ENCODE measurements around the gene ZNF281.
"Not testable (repeated sequence)": the region's sequence is repeated elsewhere in the genome, so short reads cannot be mapped to it uniquely, and the experiment has no call there.

Gene ZNF281

DNA sequence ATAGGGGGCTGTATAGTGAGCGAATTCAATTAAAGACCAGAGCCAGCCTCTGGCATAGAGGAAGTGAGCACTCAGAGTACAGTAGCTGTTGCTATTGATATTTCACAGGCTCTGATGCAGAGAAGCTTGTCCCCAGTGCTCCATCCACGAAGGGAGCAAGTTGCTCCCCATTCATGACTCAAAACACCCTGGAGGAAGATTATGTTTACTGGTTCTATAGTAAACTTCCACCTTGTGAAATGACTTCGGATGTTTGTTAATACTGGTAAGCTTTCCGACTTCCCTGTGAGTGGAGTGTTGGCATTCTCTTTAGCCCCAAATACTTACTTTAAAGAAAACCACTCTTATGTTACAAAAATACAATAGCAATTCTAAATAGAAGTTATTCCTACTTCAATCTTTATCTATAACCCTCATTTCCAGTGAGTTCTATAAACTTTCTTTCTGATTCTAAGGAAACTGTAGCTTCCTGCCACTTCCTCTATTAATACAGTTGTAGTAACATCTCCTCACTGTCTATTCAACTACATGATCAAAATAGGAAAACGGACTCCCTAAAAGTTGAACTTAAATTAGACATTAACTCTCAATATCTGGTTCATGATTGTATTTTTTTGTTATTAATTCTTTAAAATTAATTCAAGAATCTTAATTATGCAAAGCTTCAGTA, 46.4 kb downstream of the ZNF281 start:
- DNase-seq = peak; percentile 53 to 55

DNA sequence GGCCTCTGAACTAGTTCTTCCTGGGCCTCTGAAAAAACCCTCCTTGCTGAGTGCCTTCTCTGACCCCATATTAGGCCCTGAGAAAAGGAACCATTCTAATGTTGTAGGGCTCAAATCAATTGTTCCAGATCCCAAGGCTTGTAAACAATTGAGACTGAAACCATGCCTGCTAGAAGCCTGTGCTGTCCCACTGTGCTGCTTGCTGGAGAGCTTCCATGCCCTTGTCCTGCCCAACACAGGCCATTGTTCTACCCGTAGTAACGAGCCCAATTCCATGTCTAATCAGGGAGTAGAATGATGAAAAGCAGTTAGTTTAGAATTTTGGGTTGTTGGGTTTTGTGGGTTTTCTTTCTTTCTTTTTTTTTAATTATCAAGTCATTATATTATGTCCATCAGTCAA, 47.4 kb downstream of the ZNF281 start:
- DNase-seq = no peak

DNA sequence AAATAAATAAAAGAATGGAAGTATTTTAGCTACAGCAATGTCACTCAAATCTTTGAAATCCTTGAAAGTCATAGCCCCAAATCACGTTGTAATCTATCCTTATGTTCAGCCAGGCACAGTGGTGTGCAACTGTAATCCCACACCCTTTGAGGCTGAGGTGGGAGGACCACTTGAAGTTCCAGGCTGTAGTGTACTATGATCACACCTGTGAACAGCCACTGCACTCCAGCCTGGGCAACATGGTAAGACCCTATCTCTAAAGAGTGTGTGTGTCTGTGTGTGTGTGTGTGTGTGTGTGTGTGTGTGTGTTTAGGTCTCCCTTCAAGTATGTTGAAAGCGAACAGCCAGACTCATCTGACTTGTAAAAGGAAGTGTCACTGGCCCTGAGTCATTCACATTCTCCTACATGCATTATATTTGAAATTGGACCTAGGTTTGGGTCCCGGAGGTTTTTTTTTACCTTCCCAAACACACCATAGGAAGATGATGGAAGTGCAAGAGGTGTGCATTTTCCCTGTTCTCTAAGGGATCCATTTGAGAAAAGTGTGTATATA, 50.1 kb downstream of the ZNF281 start:
- peak; percentile 30 to 36 for DNase-seq

DNA sequence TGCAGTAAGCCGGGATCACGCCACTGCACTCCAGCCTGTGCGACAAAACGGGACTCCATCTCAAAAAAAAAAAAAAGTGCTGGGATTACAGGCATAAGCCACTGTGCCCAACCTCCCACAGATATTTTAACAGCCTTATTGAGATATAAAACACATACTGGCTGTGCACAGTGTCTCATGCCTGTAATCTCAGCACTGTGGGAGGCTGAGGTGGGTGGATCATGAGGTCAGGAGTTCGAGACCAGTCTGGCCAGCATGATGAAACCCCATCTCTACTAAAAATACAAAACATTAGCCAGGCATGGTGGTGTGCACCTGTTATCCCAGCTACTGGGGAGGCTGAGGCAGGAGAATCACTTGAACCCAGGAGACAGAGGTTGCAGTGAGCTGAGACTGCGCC, 51.9 kb downstream of the ZNF281 start:
- DNase-seq = not testable (repeated sequence)

DNA sequence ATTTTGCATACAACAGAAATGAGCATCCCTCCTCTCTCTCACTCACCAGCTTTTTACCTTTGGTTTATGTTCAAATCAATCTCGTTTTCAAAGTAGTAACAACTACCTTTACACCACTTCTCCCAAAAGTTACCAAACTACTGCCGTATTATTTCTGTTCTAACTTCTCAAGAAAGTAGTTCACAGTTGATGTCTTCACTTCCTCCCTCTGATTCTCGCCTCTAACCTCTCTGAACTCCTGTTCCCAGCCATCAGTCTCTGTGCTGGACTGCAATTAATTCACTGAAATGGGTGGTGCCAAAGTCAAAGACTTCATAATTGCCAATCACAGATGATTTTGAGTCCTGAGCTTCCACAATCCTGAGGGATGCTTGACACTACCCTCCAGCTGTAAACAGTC, 54.0 kb downstream of the ZNF281 start:
- DNase-seq = peak; percentile 61 to 66
